ENCODE measurements around the gene TLK1. TPM values are rescaled to one million over a fixed set of nuclear protein-coding genes. Genes with fewer than 3 reads are reported as not detected.

The TLK1 gene
- total RNA-seq, 4 donors from 2014 or later = 32.2 to 64.3 (median 45.4) TPM

- Histone ChIP-seq H3K36me3 (no peaks in the 10 kb centered on the region), H3K27me3 (no peaks in the 10 kb centered on the region), H3K4me1 (peaks cover 3 to 14% (median 7%) of the 10 kb centered on the region in 3 donors), H3K4me3 (no peak overlapping the region), H3K9me3 (no peaks in the 10 kb centered on the region), H3K27ac (no peak overlapping the region)
- no peak for ATAC-seq
- 83 to 90% methylated on average over 2 of the region's 2 CpGs for WGBS, 2 donors (ENCODE audit: low coverage in 1 of 2)
- TF ChIP-seq POLR2AphosphoS5 (IDR thresholded peaks at IDR 0.05) (no peak), EP300 (IDR thresholded peaks at IDR 0.05) (no peak), CTCF (IDR thresholded peaks at IDR 0.05) (no peak), POLR2A (IDR thresholded peaks at IDR 0.05) (no peak)
These were observed 26.5 kb upstream of the TLK1 start for GRCh38 chr2:171187177-171187576.

GRCh38 chr2:171185941-171186340 is 25.2 kb upstream of the TLK1 start:
- Histone ChIP-seq H3K36me3 (no peaks in the 10 kb centered on the region), H3K4me3 (no peak overlapping the region), H3K4me1 (peaks cover 3 to 14% (median 7%) of the 10 kb centered on the region in 3 donors), H3K27ac (peak overlapping the region in 3 of 4 donors; percentile 37 to 58 (median 38)), H3K9me3 (no peaks in the 10 kb centered on the region), H3K27me3 (no peaks in the 10 kb centered on the region)
- no peak for ATAC-seq
- no peak for TF ChIP-seq POLR2AphosphoS5 (IDR thresholded peaks at IDR 0.05)
- TF ChIP-seq CTCF (IDR thresholded peaks at IDR 0.05) = no peak
- no peak for TF ChIP-seq POLR2A (IDR thresholded peaks at IDR 0.05)
- no peak for TF ChIP-seq EP300 (IDR thresholded peaks at IDR 0.05)
- WGBS, 2 donors (ENCODE audit: low coverage in 1 of 2) = 53 to 66% methylated on average over 2 to 3 of the region's 3 CpGs

GRCh38 chr2:171185165-171185818 is 24.6 kb upstream of the TLK1 start:
- no peak overlapping the region for H3K4me3 ChIP-seq
- peak overlapping the region in 3 of 4 donors; percentile 37 to 58 (median 38) for H3K27ac ChIP-seq
- H3K36me3 ChIP-seq = no peaks in the 10 kb centered on the region
- no peaks in the 10 kb centered on the region for H3K27me3 ChIP-seq
- no peaks in the 10 kb centered on the region for H3K9me3 ChIP-seq
- TF ChIP-seq POLR2A (IDR thresholded peaks at IDR 0.05) (no peak), CTCF (IDR thresholded peaks at IDR 0.05) (no peak), EP300 (IDR thresholded peaks at IDR 0.05) (no peak), POLR2AphosphoS5 (IDR thresholded peaks at IDR 0.05) (no peak)
- 30 to 64% methylated on average over 2 of the region's 2 CpGs for WGBS, 2 donors (ENCODE audit: low coverage in 1 of 2)
- no peak for ATAC-seq
- H3K4me1 ChIP-seq = peaks cover 3 to 14% (median 7%) of the 10 kb centered on the region in 3 donors

GRCh38 chr2:171181064-171182049 is 20.7 kb upstream of the TLK1 start:
- no peak for ATAC-seq
- Histone ChIP-seq H3K9me3 (no peaks in the 10 kb centered on the region), H3K4me1 (peaks cover 3 to 13% (median 7%) of the 10 kb centered on the region in 3 donors), H3K27me3 (no peaks in the 10 kb centered on the region), H3K4me3 (no peak overlapping the region), H3K27ac (no peak overlapping the region), H3K36me3 (no peaks in the 10 kb centered on the region)
- TF ChIP-seq POLR2A (IDR thresholded peaks at IDR 0.05) (no peak), CTCF (IDR thresholded peaks at IDR 0.05) (no peak), EP300 (IDR thresholded peaks at IDR 0.05) (no peak), POLR2AphosphoS5 (IDR thresholded peaks at IDR 0.05) (no peak)
- WGBS, 2 donors (ENCODE audit: low coverage in 1 of 2) = 45 to 61% methylated on average over 3 to 9 of the region's 9 CpGs
